Activated T-cell treated with anti-CD3 and anti-CD28 coated beads, Interleukin-2, amount 50 U/mL, for 1 hour (primary cell): Measurements from ENCODE around the gene C17orf50.
"Not testable (repeated sequence)": the region's sequence is repeated elsewhere in the genome, so short reads cannot be mapped to it uniquely, and the experiment has no call there.

Source experiments
- DNase-seq: peaks from one replicate; pipeline ENCODE4 v3.0.0-alpha.2; 2020

C17orf50 gene

DNA sequence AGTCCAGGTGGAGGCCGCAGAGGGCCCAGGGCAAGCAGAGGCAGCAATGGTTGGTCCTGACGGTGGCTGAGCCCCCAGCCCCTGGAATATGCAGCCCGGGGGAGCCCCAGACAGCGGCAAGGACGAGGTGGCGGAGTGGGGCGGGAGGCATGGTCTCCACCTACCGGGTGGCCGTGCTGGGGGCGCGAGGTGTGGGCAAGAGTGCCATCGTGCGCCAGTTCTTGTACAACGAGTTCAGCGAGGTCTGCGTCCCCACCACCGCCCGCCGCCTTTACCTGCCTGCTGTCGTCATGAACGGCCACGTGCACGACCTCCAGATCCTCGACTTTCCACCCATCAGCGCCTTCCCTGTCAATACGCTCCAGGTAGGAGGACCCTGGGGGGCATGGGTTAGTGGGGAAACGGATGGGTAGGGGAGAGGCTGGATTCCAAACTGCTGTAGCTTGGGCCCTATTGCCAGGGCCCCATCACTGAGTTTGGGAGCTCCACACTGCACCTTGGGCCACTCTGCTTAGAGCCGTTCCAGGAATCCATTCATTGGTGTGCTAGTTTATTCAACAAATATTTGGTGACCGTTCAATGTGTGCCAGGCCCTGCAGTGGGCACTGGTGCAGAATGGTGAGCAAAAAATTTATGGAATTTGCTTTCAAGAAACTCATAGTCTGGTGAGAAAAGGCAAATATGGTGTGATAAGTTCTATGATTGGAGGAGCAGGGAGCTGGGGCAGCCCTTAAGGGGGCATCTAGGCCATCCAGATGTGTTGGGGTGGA lies 25.5 kb upstream of the C17orf50 start:
- DNase-seq = no peak

DNA sequence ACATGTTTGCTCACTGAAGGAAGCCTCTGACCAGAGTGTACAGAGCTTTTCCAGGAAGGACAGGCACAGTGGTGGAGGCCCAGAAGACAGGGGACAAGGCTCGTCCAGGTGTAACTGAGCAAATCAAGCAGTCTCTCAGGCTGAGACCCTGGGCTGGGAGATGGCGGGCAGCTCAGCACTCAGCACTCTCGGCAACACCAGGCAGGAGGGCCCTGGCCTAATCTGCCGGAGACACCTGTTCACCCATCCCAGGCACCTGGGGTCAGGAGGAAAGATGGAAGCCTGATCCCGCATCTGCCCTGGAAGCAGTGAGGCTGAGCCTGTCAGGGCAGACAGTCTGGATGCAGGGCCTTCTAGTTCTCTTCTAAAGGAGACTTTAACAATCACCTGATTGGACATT lies 24.5 kb upstream of the C17orf50 start:
- no peak for DNase-seq

DNA sequence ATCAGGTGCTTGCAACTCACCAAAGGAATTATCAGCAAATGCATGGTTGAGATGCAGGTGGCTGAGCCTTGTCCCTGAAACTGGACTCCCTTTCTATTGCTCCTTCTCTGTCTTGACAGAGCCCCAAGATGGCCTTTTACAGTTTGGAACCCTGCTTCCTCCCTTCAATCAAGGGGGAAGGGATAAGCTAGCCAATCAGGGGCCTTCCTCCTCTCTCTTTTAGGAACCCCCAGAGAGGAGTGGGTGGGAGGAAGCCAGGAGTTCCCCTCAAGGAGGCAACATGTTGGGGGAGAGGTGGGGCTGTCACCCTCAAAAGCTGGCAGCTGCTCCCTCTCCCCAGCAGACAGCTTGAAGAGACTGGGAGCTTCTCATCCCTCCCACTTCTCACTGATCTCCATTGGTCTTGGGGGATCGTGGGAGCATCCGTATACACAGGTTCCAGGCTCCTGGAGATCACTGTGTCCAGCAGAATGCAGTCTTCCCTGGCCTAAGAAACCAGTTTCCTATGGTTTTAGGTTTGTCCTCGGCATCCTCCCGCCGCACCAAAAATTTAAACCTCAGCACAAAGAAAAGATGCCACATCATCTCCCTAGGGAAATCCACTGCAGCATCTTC lies 22.1 kb upstream of the C17orf50 start:
- no peak for DNase-seq

DNA sequence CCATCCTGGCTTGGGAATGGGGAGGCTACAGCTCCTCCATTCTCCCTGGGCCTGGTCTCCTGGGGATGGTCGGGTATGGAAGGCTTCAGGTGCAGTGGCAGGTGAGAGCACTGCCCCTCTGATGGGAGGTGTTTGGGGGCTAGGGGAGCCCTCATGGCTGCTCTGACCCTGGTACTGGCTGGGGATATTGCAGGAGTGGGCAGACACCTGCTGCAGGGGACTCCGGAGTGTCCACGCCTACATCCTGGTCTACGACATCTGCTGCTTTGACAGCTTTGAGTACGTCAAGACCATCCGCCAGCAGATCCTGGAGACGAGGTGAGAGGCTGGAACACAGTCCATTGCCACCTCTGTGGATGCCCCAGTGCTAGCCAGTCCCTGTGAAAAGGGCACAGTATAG lies 20.5 kb upstream of the C17orf50 start:
- no peak for DNase-seq

GRCh38 chr17:35740997-35741931 lies 19.4 kb upstream of the C17orf50 start:
- no peak for DNase-seq

- DNase-seq = no peak
Observed at GRCh38 chr17:35742496-35742895, 18.2 kb upstream of the C17orf50 start.

GRCh38 chr17:35742896-35743477 lies 17.7 kb upstream of the C17orf50 start:
- no peak for DNase-seq

DNA sequence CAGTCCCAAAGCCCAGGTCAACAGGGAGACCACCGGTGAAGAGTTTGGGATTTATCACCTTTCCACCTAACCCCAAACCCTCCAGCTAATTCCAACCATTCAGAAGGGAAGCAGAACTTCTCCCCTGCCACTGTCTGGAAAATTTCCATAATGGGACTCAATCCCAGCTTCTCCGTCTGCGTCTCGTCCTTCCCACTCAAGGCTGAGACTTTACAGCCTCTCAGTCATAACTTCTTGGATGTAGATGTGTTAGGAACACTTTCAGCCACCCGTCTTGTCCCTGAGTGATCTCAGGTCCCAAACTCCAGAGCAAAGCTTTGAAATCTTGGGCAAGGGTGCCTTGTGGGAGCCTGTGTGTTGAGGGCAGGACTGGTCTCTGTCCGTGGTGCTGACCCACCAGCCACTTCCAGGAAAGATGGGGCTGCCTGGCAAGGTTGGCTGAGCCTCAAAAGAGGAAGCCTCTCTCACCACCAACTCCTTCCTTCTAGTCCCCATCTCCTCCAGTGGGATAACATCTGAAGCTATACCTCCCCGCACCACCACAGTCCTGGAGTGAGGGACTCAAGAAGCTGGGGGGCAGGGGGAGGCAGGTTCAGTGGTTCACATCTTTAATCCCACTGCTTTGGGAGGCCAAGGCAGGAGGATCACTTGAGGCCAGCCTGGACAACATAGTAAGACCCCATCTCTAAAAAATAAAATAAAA lies 16.9 kb upstream of the C17orf50 start:
- no peak for DNase-seq

DNA sequence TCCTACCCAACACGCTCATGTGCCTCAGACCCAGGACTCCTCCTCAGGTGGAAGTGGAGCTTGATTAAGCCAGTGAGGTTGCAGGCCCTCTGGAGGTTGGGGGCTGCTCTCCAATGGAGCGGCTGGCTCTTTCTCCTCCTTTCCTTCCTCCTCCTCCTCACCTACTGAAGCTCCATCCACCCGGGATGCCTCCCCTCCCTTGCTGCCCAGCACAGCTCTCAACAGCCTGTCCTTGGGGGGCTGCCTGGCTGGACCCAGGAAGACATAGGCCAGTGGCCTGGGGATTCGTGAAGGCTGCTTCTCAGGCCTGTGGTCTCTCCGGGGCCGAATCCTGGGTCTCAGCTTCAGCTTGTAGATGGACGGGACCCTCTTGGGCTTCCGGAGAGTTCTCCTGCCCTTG lies 15.9 kb upstream of the C17orf50 start:
- no peak for DNase-seq

DNA sequence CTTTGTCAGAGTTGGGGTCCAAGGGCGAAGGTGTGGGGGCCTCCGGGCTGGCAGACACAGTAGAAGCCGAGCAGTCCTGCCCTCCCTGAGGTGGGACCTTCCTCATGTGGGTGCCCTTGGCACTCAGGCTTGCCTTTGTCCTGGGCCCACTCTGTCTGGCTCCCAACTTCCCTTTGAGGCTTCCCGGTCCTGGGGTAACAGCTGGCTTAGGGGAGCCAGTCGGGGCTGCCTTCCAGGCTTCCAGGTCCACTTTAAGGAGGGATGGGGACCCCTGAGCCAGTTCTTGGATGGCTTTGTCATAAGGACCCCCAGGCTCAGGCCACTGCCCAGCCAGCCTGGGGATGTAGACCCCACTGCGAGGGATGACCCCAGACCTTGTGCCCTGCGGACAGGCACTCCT lies 15.4 kb upstream of the C17orf50 start:
- DNase-seq = no peak

DNA sequence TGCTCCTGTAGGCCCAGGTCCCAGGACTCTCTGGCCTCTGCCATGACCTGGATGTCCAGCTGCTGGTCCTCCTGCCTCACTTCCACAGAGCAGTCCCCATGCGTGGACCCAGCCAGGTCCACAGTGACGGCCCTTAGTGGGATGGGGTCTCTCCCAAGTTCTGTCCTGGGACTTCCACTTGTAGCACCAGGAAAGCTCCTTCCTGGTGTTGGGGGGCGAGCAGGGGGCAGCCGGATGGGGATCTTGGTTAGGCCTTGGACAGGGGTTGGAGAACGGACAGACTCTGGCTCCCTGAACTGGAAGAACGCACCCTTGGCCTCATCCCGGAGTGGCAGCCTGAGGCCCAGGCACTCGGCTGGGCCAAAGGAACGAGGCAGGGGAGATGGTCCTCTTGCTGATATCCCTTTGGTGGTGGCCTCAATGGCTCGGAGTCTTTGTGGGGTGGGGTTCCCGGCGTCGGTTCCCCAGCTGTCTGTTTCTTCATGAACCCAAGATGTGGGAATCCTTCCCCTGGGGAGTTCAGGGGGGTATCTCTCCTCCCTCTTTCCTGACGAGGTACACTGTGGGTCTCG lies 14.9 kb upstream of the C17orf50 start:
- DNase-seq = no peak

DNA sequence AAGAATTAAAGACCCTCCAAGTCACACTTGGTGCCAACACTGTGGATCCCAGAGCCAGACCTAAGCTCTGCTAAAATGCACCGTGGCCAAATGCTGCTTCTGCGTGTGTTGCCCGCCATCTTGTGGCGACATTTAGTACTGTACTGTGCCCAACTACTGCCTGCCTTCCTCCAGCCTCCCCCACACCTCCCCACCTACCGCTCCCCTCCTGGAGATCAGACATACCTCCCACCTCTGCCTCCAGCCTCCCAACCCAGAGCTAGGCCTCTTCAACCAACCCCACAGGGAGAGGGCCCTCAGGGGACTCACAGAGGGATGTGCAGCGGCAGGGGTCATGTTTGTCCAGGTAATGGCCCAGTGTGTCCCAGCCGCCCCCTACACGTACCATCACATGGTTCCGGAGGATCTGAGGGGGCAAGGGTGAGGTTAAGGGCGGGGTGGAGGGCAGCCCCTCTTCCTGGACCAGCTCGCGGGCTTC lies 13.1 kb upstream of the C17orf50 start:
- peak; percentile 79 for DNase-seq

- no peak for DNase-seq
Observed at GRCh38 chr17:35748341-35748841, 12.3 kb upstream of the C17orf50 start.

- DNase-seq = no peak
Observed at GRCh38 chr17:35748979-35749378, 11.7 kb upstream of the C17orf50 start.

GRCh38 chr17:35749560-35750412 lies 10.9 kb upstream of the C17orf50 start:
- DNase-seq = no peak

GRCh38 chr17:35750526-35751395 lies 9.9 kb upstream of the C17orf50 start:
- no peak for DNase-seq

DNA sequence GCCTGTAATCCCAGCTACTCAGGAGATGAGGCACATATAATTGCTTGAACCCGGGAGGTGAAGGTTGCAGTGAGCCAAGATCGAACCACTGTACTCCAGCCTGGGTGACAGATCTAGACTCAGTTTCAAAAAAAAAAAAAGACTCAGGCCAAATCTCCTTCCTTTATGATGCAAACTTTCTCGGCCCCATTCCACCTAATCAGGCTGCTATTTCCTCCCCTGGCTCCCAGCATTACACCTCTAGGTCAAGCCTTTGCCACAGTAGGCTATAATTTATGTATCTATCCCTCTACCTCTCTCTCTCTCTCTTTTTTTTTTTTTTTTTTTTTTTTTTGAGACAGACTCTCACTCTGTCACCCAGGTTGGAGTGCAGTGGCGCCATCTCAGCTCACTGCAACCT lies 9.1 kb upstream of the C17orf50 start:
- not testable (repeated sequence) for DNase-seq

DNA sequence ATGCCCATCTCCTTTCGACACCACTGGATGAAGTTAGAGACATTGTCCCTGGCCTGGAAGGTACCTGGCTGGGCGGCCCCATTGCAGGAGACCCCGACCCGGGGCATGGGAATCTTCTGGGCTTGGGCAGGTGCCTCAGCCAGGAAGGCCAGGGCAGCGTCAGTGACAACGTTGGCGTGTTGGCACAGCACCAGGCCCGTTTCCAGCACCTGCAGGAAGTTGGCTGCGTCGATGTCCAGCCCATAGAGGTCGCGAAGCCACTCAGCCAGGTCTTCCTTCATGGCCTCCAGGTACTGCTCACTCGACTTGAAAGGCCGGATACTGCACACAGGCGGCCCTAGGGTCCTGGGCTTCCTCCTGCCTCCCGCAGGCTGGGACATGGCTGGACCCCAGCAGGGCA lies 8.2 kb upstream of the C17orf50 start:
- no peak for DNase-seq

DNA sequence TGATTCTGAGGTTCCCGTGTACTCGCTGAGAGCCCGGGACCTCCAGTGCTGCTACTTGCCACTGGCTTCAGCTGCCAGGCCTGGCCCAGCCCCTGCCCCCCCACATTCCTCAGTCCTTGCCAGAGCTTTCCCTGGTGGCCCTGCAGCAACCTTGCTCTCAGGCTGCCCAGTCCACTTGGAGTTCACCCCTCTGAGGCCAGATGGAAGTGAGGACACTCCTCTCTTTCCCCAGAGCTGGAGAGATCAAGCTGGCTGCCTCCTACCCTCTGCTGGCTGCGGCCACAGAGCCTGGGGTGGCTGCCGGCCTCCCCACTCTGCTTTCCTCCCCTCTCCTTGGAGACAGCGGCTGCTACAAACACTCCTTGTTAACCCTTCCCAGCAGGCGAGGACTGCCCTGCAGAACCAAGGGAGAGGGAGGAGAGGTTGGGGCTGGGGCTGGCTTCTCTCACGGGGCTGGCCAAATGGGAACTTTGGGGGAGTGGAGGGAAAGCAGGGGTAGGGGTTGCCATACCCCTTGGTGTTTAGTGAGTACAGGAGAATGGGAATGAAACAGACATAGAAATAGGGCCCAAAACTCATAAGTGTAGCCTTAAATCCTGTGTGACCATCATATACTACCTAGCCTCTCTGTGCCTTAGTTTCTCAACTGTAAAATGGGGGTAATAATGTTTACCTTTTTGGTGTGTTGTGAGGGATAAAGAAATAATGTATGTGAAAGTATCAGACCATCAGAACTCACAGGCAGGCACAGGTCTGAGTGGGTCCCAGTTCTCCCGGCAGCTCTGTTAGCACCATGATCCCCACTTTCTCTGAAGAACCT lies 7.5 kb upstream of the C17orf50 start, which contains the start of gene GAS2L2:
Gene GAS2L2, minus strand, starts transcription at position 295 of the 820 bp plus-strand sequence. CDS start 389 bp downstream, outside the sequence.
- DNase-seq = no peak
